ENCODE measurements around the gene OGDH.

OGDH gene

GRCh38 chr7:44575054-44575453 is 31.4 kb upstream of the OGDH start:
- DNase-seq = no peak
- no peaks in the 10 kb centered on the region for H3K4me1 ChIP-seq
- no peaks in the 10 kb centered on the region for H3K27me3 ChIP-seq
- no peak overlapping the region for H3K4me3 ChIP-seq (ENCODE audit: low read depth, low read length)
- peaks cover 52% of the 10 kb centered on the region for H3K36me3 ChIP-seq
- TF ChIP-seq CTCF (IDR thresholded peaks at IDR 0.05; ENCODE audit: low read depth, low read length) = no peak
- no peaks in the 10 kb centered on the region for H3K9me3 ChIP-seq

- H3K36me3 ChIP-seq = peaks cover 52% of the 10 kb centered on the region
- TF ChIP-seq CTCF (IDR thresholded peaks at IDR 0.05; ENCODE audit: low read depth, low read length) = no peak
- no peaks in the 10 kb centered on the region for H3K27me3 ChIP-seq
- DNase-seq = no peak
- no peaks in the 10 kb centered on the region; the same call in 1 of the 2 replicates for H3K4me1 ChIP-seq
- no peaks in the 10 kb centered on the region for H3K9me3 ChIP-seq
- no peak overlapping the region for H3K4me3 ChIP-seq (ENCODE audit: low read depth, low read length)
These were observed 30.2 kb upstream of the OGDH start for GRCh38 chr7:44576228-44576627.

GRCh38 chr7:44580945-44581878 is 25.2 kb upstream of the OGDH start:
- Histone ChIP-seq H3K36me3 (peaks cover 37% of the 10 kb centered on the region), H3K4me3 (ENCODE audit: low read depth, low read length) (peak overlapping the region; percentile 95), H3K27me3 (no peaks in the 10 kb centered on the region), H3K9me3 (no peaks in the 10 kb centered on the region), H3K4me1 (no peaks in the 10 kb centered on the region; the same call in 1 of the 2 replicates)
- no peak for TF ChIP-seq CTCF (IDR thresholded peaks at IDR 0.05; ENCODE audit: low read depth, low read length)
- no peak for DNase-seq

GRCh38 chr7:44581879-44582603 is 24.4 kb upstream of the OGDH start, which contains the start of gene TMED4:
TMED4 (minus strand) TSS chr7:44582231; CDS start chr7:44582206, 25 bp downstream.
- Histone ChIP-seq H3K27me3 (no peaks in the 10 kb centered on the region), H3K9me3 (no peaks in the 10 kb centered on the region), H3K4me3 (ENCODE audit: low read depth, low read length) (peak within 1 kb of the TSS; percentile 95), H3K4me1 (no peaks in the 10 kb centered on the region; the same call in 1 of the 2 replicates), H3K36me3 (peaks cover 37% of the 10 kb centered on the region)
- TF ChIP-seq CTCF (IDR thresholded peaks at IDR 0.05; ENCODE audit: low read depth, low read length) = no peak
- peak; percentile 100 for DNase-seq

GRCh38 chr7:44583146-44583865 is 23.1 kb upstream of the OGDH start:
- H3K4me1 ChIP-seq = no peaks in the 10 kb centered on the region; the same call in 1 of the 2 replicates
- TF ChIP-seq CTCF (IDR thresholded peaks at IDR 0.05; ENCODE audit: low read depth, low read length) = no peak
- peak overlapping the region; percentile 87 for H3K4me3 ChIP-seq (ENCODE audit: low read depth, low read length)
- no peaks in the 10 kb centered on the region for H3K27me3 ChIP-seq
- no peak for DNase-seq
- H3K36me3 ChIP-seq = peaks cover 32% of the 10 kb centered on the region
- H3K9me3 ChIP-seq = no peaks in the 10 kb centered on the region

Data from BE2C (cell line).